Measurements from ENCODE around the gene C17orf78. TPM values are rescaled to one million over a fixed set of nuclear protein-coding genes. Genes with fewer than 3 reads are reported as not detected.
"Not testable (repeated sequence)": the region's sequence is repeated elsewhere in the genome, so short reads cannot be mapped to it uniquely, and the experiment has no call there.

C17orf78 gene
- total RNA-seq, 1 donor from 2014 or later: not detected

DNA sequence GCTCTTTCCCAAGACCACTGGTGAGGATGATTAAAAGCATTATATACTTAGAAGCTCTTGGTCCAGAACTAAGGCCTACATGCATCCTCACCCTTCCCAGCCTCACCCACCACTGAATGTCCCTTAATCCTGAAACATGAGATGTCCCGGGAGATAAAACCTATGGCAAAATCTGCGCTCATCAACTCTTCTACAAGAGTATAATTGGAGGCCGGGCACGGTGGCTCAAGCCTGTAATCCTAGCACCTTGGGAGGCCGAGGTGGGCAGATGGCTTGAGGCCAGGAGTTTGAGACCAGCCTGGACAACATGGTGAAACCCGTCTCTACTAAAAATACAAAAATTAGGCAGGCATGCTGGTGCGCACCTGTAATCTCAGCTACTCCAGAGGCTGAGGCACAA is 17.6 kb downstream of the C17orf78 start:
- H3K9me3 ChIP-seq: no peaks in the 10 kb centered on the region
- no peaks in the 10 kb centered on the region for H3K27me3 ChIP-seq
- H3K4me1 ChIP-seq: no peaks in the 10 kb centered on the region
- TF ChIP-seq POLR2A (IDR thresholded peaks at IDR 0.05) (no peak), POLR2AphosphoS5 (IDR thresholded peaks at IDR 0.05; ENCODE audit: insufficient read depth in 1 of 2, low read depth in 1 of 2) (no peak)
- TF ChIP-seq, protein P1, sequence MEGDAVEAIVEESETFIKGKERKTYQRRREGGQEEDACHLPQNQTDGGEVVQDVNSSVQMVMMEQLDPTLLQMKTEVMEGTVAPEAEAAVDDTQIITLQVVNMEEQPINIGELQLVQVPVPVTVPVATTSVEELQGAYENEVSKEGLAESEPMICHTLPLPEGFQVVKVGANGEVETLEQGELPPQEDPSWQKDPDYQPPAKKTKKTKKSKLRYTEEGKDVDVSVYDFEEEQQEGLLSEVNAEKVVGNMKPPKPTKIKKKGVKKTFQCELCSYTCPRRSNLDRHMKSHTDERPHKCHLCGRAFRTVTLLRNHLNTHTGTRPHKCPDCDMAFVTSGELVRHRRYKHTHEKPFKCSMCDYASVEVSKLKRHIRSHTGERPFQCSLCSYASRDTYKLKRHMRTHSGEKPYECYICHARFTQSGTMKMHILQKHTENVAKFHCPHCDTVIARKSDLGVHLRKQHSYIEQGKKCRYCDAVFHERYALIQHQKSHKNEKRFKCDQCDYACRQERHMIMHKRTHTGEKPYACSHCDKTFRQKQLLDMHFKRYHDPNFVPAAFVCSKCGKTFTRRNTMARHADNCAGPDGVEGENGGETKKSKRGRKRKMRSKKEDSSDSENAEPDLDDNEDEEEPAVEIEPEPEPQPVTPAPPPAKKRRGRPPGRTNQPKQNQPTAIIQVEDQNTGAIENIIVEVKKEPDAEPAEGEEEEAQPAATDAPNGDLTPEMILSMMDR (IDR thresholded peaks at IDR 0.05): no peak
- H3K27ac ChIP-seq: no peak overlapping the region
- H3K36me3 ChIP-seq: no peaks in the 10 kb centered on the region
- no peak for DNase-seq (ENCODE audit: extremely low spot score in 2 of 2)
- intact Hi-C loops (cut with DNase I): no loop called here
- no peak overlapping the region for H3K4me3 ChIP-seq

DNA sequence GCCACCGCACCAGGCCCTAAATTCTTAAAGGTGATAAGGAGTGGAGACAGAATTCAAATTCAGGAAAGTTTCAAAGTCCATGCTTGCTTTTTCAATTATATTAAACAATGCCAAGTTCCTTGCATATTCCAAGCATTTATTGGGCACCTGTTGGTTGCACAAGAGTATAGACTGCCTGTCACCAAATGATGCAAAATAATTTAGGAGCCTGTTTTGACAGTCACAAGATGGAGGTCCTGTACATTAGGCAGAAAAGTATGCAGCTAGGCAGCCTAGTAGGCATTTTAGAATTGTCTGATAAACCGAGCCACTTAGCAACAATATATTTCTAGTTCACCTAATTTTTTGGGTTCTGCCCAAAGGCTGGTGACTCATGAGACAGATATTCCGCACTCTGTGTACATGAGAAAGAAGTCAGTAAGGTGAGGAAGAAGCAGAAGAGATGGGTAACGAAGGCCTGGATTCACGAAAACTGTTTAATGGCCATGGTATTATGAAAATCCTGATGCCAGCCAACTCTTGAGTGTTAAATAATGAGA is 23.5 kb downstream of the C17orf78 start:
- TF ChIP-seq POLR2AphosphoS5 (IDR thresholded peaks at IDR 0.05; ENCODE audit: insufficient read depth in 1 of 2, low read depth in 1 of 2): no peak
- TF ChIP-seq POLR2A (IDR thresholded peaks at IDR 0.05): no peak
- TF ChIP-seq, protein P1 (IDR thresholded peaks at IDR 0.05): no peak
- H3K27me3 ChIP-seq: no peaks in the 10 kb centered on the region
- H3K27ac ChIP-seq: no peak overlapping the region
- H3K9me3 ChIP-seq: no peaks in the 10 kb centered on the region
- H3K4me1 ChIP-seq: no peaks in the 10 kb centered on the region
- DNase-seq (ENCODE audit: extremely low spot score in 2 of 2): no peak
- H3K36me3 ChIP-seq: no peaks in the 10 kb centered on the region
- intact Hi-C loops (cut with DNase I): no loop called here
- H3K4me3 ChIP-seq: no peak overlapping the region

DNA sequence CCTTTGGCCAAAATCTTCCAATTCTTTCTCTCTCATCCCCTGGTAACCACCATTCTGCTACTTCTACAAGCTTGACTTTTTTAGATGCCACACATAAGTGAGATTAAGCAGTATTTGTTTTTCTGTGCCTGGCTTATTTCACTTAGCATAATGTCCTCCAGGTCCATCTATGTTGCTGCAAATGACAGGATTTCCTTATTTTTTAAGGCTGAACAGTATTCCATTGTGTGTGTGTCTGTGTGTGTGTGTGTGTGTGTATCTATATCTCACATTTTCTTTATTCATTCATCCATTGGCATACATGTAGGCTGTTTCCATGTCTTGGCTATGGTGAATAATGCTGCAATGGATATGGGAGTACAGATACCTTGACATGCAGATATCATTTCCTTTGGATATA is 24.7 kb downstream of the C17orf78 start:
- TF ChIP-seq POLR2AphosphoS5 (IDR thresholded peaks at IDR 0.05; ENCODE audit: insufficient read depth in 1 of 2, low read depth in 1 of 2) (no peak), POLR2A (IDR thresholded peaks at IDR 0.05) (no peak)
- TF ChIP-seq, protein P1 (IDR thresholded peaks at IDR 0.05): no peak
- H3K27ac ChIP-seq: no peak overlapping the region

DNA sequence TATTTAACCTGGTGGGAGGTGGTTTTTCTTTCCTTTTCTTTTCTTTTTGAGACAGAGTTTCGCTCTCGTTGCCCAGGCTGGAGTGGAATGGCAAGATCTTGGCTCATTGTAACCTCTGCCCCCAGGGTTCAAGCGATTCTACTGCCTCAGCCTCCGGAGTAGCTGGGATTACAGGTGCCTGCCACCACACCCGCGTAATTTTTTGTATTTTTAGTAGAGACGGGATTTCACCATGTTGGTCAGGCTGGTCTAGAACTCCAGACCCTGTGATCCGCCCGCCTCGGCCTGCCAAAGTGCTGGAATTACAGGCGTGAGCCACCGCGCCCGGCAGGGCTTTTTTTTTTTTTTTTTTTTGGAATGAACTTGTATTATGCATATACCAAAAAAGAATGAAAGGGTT is 29.7 kb downstream of the C17orf78 start:
- not testable (repeated sequence) for DNase-seq (ENCODE audit: extremely low spot score in 2 of 2)
- H3K4me3 ChIP-seq: peak overlapping the region; percentile 62 to 95

More for the DNA sequence above, 24.7 kb downstream of the C17orf78 start:
- Histone ChIP-seq H3K36me3 (no peaks in the 10 kb centered on the region), H3K4me3 (no peak overlapping the region), H3K4me1 (peaks cover 10% of the 10 kb centered on the region), H3K9me3 (no peaks in the 10 kb centered on the region), H3K27me3 (no peaks in the 10 kb centered on the region)
- DNase-seq (ENCODE audit: extremely low spot score in 2 of 2): no peak
- intact Hi-C loops (cut with DNase I): no loop called here

DNA sequence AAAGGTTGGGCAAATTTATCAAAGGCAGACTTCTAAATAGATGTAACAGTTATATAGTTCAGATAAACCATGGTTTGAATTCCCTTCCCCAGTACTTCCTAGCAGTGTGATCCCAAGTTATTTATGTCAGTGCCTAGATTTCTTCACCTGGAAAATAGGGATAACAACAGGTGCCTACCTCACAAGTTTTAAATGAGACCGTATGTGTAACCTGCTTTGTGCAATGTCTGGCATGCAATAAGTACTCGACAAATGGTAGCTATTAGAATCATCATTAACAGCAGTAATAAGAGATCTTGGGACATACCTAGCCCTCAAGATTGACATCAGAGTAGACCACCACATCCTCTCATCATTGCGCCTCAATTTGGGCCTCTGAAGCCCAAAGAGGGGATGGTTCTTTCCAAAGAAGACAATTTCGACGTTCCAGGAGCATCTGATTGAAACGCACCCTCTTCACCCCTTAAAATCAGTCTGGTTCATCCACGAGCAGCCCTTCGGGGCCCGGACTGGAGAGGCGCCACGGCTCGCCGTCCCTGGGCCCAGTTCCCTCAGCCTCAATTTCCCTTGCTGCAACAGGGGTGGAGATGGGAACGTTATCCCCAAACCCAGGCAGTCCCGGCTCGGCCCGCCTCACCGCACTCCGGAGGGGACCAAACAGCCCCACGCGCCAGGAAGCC is 30.3 kb downstream of the C17orf78 start:
- intact Hi-C loops (cut with DNase I): no loop called here
- TF ChIP-seq POLR2A (IDR thresholded peaks at IDR 0.05) (no peak), POLR2AphosphoS5 (IDR thresholded peaks at IDR 0.05; ENCODE audit: insufficient read depth in 1 of 2, low read depth in 1 of 2) (peak in 1 of 2 donors; percentile 55)

More for the DNA sequence above, 29.7 kb downstream of the C17orf78 start:
- H3K27me3 ChIP-seq; H3K9me3 ChIP-seq; H3K27ac ChIP-seq; intact Hi-C loops (cut with DNase I); H3K36me3 ChIP-seq: not testable (repeated sequence)
- peaks cover 30% of the 10 kb centered on the region for H3K4me1 ChIP-seq

More for the DNA sequence above, 30.3 kb downstream of the C17orf78 start:
- Histone ChIP-seq H3K27me3 (no peaks in the 10 kb centered on the region), H3K27ac (peak overlapping the region; percentile 79), H3K4me1 (peaks cover 30% of the 10 kb centered on the region), H3K36me3 (no peaks in the 10 kb centered on the region), H3K9me3 (no peaks in the 10 kb centered on the region), H3K4me3 (peak overlapping the region; percentile 62 to 95)
- DNase-seq (ENCODE audit: extremely low spot score in 2 of 2): no peak

Data from vagina (tissue), 2 donors.